Measurements from ENCODE around the gene BPIFB6. TPM values are rescaled to one million over a fixed set of nuclear protein-coding genes. Genes with fewer than 3 reads are reported as not detected.

The BPIFB6 gene
- total RNA-seq, 1 donor = not detected

DNA sequence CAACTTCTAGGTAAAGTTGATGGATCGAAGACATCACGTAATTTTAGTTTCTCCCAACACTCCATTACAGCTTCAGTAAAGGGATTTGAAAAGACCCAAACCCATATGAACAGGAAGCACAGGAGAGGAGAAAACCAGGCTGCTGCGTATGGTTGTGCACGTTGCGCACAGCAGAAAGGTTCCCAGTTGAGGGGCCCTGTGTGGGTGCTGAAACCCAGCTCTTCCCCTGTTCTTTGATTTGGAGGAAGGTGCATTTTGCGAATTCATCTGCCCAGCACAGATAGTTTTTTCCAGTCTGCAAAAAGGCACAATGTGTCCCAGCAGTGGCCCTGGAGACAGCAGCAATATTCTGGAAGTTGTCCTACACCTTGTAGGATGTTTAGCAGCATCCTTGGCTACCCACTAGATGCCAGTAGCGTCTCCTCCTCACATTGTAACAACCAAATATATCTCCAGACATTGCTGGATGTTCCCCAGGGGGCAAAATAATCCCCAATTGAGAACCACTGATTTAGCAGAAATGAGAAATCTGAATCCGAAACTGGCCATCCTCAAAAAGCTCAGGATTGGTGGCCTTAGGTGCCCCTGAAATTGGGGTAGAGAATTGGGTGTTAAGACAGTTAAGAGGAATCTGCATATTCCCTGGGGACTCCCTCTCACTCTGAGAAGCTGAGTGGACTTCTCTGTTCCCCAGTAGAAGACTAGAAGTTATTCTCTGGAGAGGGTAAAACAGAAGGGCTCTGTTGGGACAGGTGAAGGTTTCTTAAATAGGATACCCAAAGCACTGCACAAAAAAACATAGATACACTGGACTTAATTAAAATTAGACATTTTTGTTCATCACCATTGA is 39.4 kb upstream of the BPIFB6 start:
- TF ChIP-seq, protein P1, sequence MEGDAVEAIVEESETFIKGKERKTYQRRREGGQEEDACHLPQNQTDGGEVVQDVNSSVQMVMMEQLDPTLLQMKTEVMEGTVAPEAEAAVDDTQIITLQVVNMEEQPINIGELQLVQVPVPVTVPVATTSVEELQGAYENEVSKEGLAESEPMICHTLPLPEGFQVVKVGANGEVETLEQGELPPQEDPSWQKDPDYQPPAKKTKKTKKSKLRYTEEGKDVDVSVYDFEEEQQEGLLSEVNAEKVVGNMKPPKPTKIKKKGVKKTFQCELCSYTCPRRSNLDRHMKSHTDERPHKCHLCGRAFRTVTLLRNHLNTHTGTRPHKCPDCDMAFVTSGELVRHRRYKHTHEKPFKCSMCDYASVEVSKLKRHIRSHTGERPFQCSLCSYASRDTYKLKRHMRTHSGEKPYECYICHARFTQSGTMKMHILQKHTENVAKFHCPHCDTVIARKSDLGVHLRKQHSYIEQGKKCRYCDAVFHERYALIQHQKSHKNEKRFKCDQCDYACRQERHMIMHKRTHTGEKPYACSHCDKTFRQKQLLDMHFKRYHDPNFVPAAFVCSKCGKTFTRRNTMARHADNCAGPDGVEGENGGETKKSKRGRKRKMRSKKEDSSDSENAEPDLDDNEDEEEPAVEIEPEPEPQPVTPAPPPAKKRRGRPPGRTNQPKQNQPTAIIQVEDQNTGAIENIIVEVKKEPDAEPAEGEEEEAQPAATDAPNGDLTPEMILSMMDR (IDR thresholded peaks at IDR 0.05; ENCODE audit: insufficient read depth, low read depth, low read length) = no peak
- H3K4me3 ChIP-seq (ENCODE audit: low read depth, low read length) = no peak overlapping the region
- DNase-seq (ENCODE audit: low read depth) = no peak

DNA sequence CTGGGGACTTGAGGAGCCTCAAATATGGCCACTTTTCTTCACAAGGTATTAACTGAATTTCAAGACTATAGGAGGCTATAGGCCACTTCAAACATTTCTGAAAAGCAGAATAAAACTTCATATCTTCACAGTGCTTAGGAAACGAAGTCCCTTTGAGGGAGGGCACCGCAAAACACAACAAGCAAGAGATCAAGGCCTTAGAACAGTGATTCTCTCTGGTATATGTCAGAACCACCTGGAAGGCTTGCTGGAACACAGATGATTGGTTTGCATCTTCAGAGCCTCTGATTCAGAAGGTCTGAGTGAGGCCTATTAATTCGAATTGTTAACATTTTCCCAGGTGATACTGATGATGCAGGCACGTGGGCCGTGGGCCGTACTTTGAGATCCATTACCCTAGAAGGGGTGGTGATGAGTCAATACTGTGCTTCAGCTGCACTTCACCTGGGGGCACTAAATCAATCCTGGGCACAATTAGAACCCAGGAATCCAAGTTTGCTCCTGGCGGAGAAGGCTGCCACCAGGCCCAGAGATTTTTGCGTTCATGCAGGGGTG is 37.9 kb upstream of the BPIFB6 start:
- DNase-seq (ENCODE audit: low read depth) = no peak
- TF ChIP-seq, protein P1 (IDR thresholded peaks at IDR 0.05; ENCODE audit: insufficient read depth, low read depth, low read length) = no peak

DNA sequence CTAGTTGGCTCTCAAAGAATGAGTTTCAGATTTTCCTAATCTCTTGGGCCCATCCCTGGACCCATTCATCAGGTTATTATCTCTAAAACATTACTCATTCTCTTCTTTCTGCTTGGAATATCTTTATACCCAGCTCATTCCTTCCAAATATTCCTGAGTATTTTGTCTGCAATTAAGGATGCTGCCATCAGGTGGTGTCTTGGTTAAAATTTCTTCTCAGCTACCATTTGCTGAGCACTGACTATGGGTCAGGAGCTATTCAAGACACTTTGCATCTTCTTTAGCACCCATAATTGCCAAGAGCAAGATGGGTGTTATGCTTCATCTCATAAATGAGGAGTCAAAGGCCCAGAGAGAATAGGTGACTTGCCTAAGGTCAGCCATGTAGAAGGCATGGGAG is 35.6 kb upstream of the BPIFB6 start:
- DNase-seq (ENCODE audit: low read depth) = no peak
- H3K4me3 ChIP-seq (ENCODE audit: low read depth, low read length) = no peak overlapping the region
- TF ChIP-seq, protein P1 (IDR thresholded peaks at IDR 0.05; ENCODE audit: insufficient read depth, low read depth, low read length) = no peak

More for the DNA sequence above, 37.9 kb upstream of the BPIFB6 start:
- H3K4me3 ChIP-seq (ENCODE audit: low read depth, low read length) = no peak overlapping the region

DNA sequence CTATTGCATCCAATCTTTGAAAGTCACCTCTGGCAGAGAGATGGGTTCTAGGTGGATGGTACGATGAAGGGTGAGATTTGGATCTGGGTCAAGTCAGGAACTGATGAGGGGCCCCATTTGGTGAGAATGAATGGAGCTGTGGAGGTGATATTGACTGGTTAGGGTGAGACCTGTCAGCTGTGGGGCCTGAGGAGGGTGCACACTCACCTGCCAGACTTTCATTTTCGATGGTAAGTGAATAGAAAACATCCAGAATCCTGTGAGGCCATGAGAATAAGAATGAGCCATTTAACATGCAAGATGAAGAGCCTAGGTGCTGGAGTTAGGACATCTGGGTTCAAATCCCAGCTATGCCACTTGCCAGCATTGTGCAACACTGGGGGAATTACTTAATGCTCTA is 34.0 kb upstream of the BPIFB6 start:
- TF ChIP-seq, protein P1 (IDR thresholded peaks at IDR 0.05; ENCODE audit: insufficient read depth, low read depth, low read length) = no peak

DNA sequence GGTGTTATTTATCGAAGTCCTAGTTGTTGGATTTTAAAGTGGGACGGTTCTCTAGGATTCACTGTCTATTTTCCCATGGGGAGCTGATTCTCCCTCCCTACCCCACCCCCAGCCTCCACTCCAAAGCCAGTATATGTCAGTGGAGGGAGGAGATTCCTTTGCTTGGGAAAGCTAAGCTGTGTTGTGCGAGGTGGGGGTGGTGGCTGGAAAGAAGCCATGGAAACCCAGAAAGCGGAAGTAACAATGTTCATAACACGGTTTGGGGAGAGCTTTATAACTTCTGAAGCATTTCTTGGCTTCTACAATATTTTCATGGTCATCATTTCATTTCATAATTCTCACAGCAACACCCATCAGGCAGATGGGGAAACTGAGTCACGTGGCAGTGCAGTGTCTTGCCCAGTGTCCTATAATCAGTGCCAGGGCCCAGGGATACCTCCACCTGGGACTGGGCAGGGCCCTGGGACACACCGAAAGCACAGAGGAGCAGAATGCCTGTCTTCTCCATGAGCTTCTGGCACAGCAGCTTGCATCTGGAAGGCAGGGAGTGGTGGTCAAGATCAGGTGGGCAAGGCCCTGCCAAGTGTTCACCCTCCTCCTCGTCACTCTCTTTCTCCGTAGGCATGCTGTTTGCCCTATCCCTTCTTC is 31.7 kb upstream of the BPIFB6 start:
- DNase-seq (ENCODE audit: low read depth) = peak; percentile 24

More for the DNA sequence above, 34.0 kb upstream of the BPIFB6 start:
- no peak overlapping the region for H3K4me3 ChIP-seq (ENCODE audit: low read depth, low read length)
- DNase-seq (ENCODE audit: low read depth) = no peak

DNA sequence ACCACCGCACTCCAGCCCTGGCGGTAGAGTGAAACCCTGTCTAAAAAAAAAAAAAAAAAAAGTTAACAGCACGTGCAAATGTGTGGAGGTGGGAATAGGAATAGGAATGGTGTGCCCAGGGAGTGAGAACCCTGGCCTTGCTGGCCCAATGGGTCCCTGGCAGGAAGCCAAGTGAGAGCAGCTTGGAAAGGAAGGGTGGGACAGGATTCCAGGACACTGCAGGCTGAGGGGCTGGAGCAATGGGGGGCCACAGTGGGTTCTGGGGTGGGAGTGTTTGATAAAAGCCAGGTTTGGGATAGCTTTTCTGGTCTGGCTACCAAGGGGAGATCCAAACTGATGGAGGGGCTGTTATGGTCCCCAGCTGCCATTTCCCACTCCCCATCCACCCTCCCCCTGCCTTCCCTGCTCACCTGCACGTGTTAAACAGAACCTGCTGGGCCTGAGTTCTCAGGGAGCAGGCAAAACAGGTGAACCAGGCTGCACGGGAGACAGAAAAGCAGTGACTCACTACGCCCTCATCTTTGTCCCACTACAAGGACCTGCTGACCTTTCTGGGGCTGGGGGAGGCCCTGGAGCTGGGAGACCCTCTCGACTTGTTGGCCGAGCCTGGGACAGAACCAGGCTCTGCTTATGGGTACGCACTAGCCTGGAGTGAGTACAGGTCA is 30.5 kb upstream of the BPIFB6 start:
- DNase-seq (ENCODE audit: low read depth) = no peak
- no peak overlapping the region for H3K4me3 ChIP-seq (ENCODE audit: low read depth, low read length)
- TF ChIP-seq, protein P1 (IDR thresholded peaks at IDR 0.05; ENCODE audit: insufficient read depth, low read depth, low read length) = no peak

More for the DNA sequence above, 31.7 kb upstream of the BPIFB6 start:
- H3K4me3 ChIP-seq (ENCODE audit: low read depth, low read length) = no peak overlapping the region
- TF ChIP-seq, protein P1 (IDR thresholded peaks at IDR 0.05; ENCODE audit: insufficient read depth, low read depth, low read length) = no peak
